Natural killer cell (primary cell): ENCODE measurements around the gene ANKFN1. TPM values are rescaled to one million over a fixed set of nuclear protein-coding genes. Genes with fewer than 3 reads are reported as not detected.

Source experiments
- ATAC-seq, 3 donors: fragments of 150-1000 bp in 2 of 3; fragments of 200-7000 bp in 1 of 3; cut with Tn5 transposase; 1 replicate in 1 of 3; 2 replicates in 2 of 3; pipeline ENCODE4 v1.10.0; 2021; ENCODE audit warnings: mild to moderate bottlenecking in 2 of 3, moderate library complexity in 2 of 3
- DNase-seq, 2 donors: peaks; one replicate each; pipeline versions ENCODE4 v3.0.0 to v3.0.0-alpha.2; 2013 to 2021; ENCODE audit warnings: mixed read lengths in 1 of 2
- H3K27ac ChIP-seq: one replicate; pipeline ENCODE4 v1.5.1; 2013; ENCODE audit warnings: mild to moderate bottlenecking, low read length
- H3K27me3 ChIP-seq: one replicate; pipeline ENCODE4 v1.6.1; 2013; ENCODE audit warnings: low read length; ENCODE audit not compliant: control insufficient read depth, insufficient read depth
- H3K36me3 ChIP-seq: one replicate; pipeline ENCODE4 v1.6.1; 2013; ENCODE audit warnings: low read length; ENCODE audit not compliant: control insufficient read depth, insufficient read depth
- H3K4me1 ChIP-seq: one replicate; pipeline ENCODE4 v1.6.1; 2013; ENCODE audit warnings: low read length; ENCODE audit not compliant: control insufficient read depth, insufficient read depth
- H3K4me3 ChIP-seq: one replicate; pipeline ENCODE4 v1.5.1; 2013; ENCODE audit warnings: low read length
- H3K9me3 ChIP-seq: one replicate; pipeline ENCODE4 v1.6.1; 2013; ENCODE audit warnings: low read length; ENCODE audit not compliant: control insufficient read depth, insufficient read depth
- H3K27ac Mint-ChIP-seq, 2 donors: one replicate each; pipeline ENCODE4 v1.8.0; 2022; ENCODE audit warnings: mild to moderate bottlenecking in 2 of 2, mixed read lengths in 2 of 2, moderate library complexity in 1 of 2
- H3K27me3 Mint-ChIP-seq, 2 donors: one replicate each; pipeline ENCODE4 v1.8.0; 2022; ENCODE audit warnings: low read depth in 2 of 2, mixed read lengths in 2 of 2
- H3K36me3 Mint-ChIP-seq: one replicate; pipeline ENCODE4 v1.8.0; 2022; ENCODE audit warnings: mixed read lengths
- H3K4me1 Mint-ChIP-seq, 2 donors: one replicate each; pipeline ENCODE4 v1.8.0; 2022; ENCODE audit warnings: mixed read lengths in 2 of 2
- H3K4me3 Mint-ChIP-seq: one replicate; pipeline ENCODE4 v1.8.0; 2022; ENCODE audit warnings: mild to moderate bottlenecking, moderate library complexity, mixed read lengths
- H3K9me3 Mint-ChIP-seq, 2 donors: one replicate each; pipeline ENCODE4 v1.8.0; 2022; ENCODE audit warnings: mixed read lengths in 2 of 2
- CTCF ChIP-seq: fragments of 200-600 bp; IDR thresholded peaks from one replicate; pipeline ENCODE4 v1.8.0; 2022; ENCODE audit warnings: antibody characterized with exemption
- WGBS: methylation state at CpG from one replicate; pipeline ENCODE4 v1.1.7; 2013; ENCODE audit warnings: missing lambda C conversion rate; ENCODE audit not compliant: insufficient coverage; 5-methylcytosine and 5-hydroxymethylcytosine counted together
- intact Hi-C: fragments of 100-400 bp; cut with micrococcal nuclease; formaldehyde crosslinking; loops from one replicate; pipeline ENCODE4 v1.14.2; 2022
- total RNA-seq, 4 donors: library from RNA; stranded (reverse); fragments of 120-200 nt in 1 of 4; gene quantifications; one replicate each; pipeline versions ENCODE4 v1.2.3 to v1.2.4, GENCODE V29; 2013 to 2022

The ANKFN1 gene
- total RNA-seq, 3 donors from 2014 or later (not counting 1 experiment from before 2014, with no cell fraction given): not detected

GRCh38 chr17:56481659-56482058 is 328.4 kb downstream of the ANKFN1 start:
- peaks cover 6 to 7% of the 10 kb centered on the region in 2 donors for H3K27me3 Mint-ChIP-seq

GRCh38 chr17:56482229-56482628 is 329.0 kb downstream of the ANKFN1 start:
- peaks cover 6 to 7% of the 10 kb centered on the region in 2 donors for H3K27me3 Mint-ChIP-seq
- no peak for TF ChIP-seq CTCF
- H3K36me3 ChIP-seq: no peaks in the 10 kb centered on the region
- intact Hi-C loops: no loop called here
- H3K4me1 Mint-ChIP-seq: no peaks in the 10 kb centered on the region
- H3K9me3 ChIP-seq: no peaks in the 10 kb centered on the region
- no peaks in the 10 kb centered on the region for H3K36me3 Mint-ChIP-seq
- no peaks in the 10 kb centered on the region for H3K27me3 ChIP-seq
- H3K27ac ChIP-seq: no peak overlapping the region
- H3K9me3 Mint-ChIP-seq: no peaks in the 10 kb centered on the region
- H3K27ac Mint-ChIP-seq: no peak overlapping the region
- DNase-seq (no peak), ATAC-seq (no peak)
- H3K4me3 Mint-ChIP-seq: no peak overlapping the region
- no peaks in the 10 kb centered on the region for H3K4me1 ChIP-seq
- H3K4me3 ChIP-seq: no peak overlapping the region
- 95% methylated on average over 6 of the region's 6 CpGs for WGBS

More at GRCh38 chr17:56481659-56482058, 328.4 kb downstream of the ANKFN1 start:
- Mint-ChIP-seq H3K4me1 (no peaks in the 10 kb centered on the region), H3K4me3 (no peak overlapping the region), H3K36me3 (no peaks in the 10 kb centered on the region), H3K9me3 (no peaks in the 10 kb centered on the region), H3K27ac (no peak overlapping the region)
- intact Hi-C loops: no loop called here
- Histone ChIP-seq H3K27ac (no peak overlapping the region), H3K36me3 (no peaks in the 10 kb centered on the region), H3K4me3 (no peak overlapping the region), H3K27me3 (no peaks in the 10 kb centered on the region), H3K4me1 (no peaks in the 10 kb centered on the region), H3K9me3 (no peaks in the 10 kb centered on the region)
- TF ChIP-seq CTCF: no peak
- DNase-seq: no peak
- WGBS: 91% methylated on average over 4 of the region's 5 CpGs
- ATAC-seq: no peak

- intact Hi-C loops: no loop called here
- H3K9me3 ChIP-seq: no peaks in the 10 kb centered on the region
- Mint-ChIP-seq H3K4me3 (no peak overlapping the region), H3K4me1 (no peaks in the 10 kb centered on the region), H3K27me3 (peaks cover 9 to 16% of the 10 kb centered on the region in 2 donors), H3K27ac (no peak overlapping the region), H3K9me3 (no peaks in the 10 kb centered on the region), H3K36me3 (no peaks in the 10 kb centered on the region)
- no peak for TF ChIP-seq CTCF
- no peak overlapping the region for H3K27ac ChIP-seq
- ATAC-seq (no peak), DNase-seq (no peak)
- H3K27me3 ChIP-seq: no peaks in the 10 kb centered on the region
- H3K36me3 ChIP-seq: no peaks in the 10 kb centered on the region
- no peaks in the 10 kb centered on the region for H3K4me1 ChIP-seq
- H3K4me3 ChIP-seq: no peak overlapping the region
Measured at GRCh38 chr17:56486732-56487131, 333.5 kb downstream of the ANKFN1 start.

- no peaks in the 10 kb centered on the region for H3K4me1 Mint-ChIP-seq
- intact Hi-C loops: no loop called here
- no peaks in the 10 kb centered on the region for H3K36me3 Mint-ChIP-seq
Measured at GRCh38 chr17:56488800-56489199, 335.5 kb downstream of the ANKFN1 start.

More at GRCh38 chr17:56488800-56489199, 335.5 kb downstream of the ANKFN1 start:
- Histone ChIP-seq H3K9me3 (no peaks in the 10 kb centered on the region), H3K27me3 (no peaks in the 10 kb centered on the region), H3K4me1 (no peaks in the 10 kb centered on the region), H3K4me3 (no peak overlapping the region), H3K27ac (no peak overlapping the region), H3K36me3 (no peaks in the 10 kb centered on the region)
- ATAC-seq (no peak), DNase-seq (no peak)
- 61% methylated on average over 2 of the region's 2 CpGs for WGBS
- Mint-ChIP-seq H3K4me3 (no peak overlapping the region), H3K27me3 (peaks cover 12 to 16% of the 10 kb centered on the region in 2 donors), H3K9me3 (no peaks in the 10 kb centered on the region), H3K27ac (no peak overlapping the region)
- TF ChIP-seq CTCF: no peak
